NCI-H748 treated with DMSO at 0.1 percent for 48 hours (cell line): ENCODE data around the gene CXCL3.

ENCODE experiments used
- DNase-seq: peaks from one replicate; lab custom pipeline; 2025; lab: John Stamatoyannopoulos, UW

Gene CXCL3

GRCh38 chr4:74055498-74055897, 17.0 kb upstream of the CXCL3 start:
- no peak for DNase-seq

GRCh38 chr4:74055096-74055495, 16.6 kb upstream of the CXCL3 start:
- no peak for DNase-seq

GRCh38 chr4:74054483-74055047, 16.1 kb upstream of the CXCL3 start:
- DNase-seq: no peak

- DNase-seq: no peak
Observed at GRCh38 chr4:74047152-74047551, 8.7 kb upstream of the CXCL3 start.

- no peak for DNase-seq
Observed at GRCh38 chr4:74045772-74046171, 7.3 kb upstream of the CXCL3 start.

- no peak for DNase-seq
Observed at GRCh38 chr4:74045247-74045646, 6.8 kb upstream of the CXCL3 start.

- no peak for DNase-seq
Observed at GRCh38 chr4:74044677-74045076, 6.2 kb upstream of the CXCL3 start.

- DNase-seq: no peak
Observed at GRCh38 chr4:74042681-74043080, 4.2 kb upstream of the CXCL3 start.

- DNase-seq: no peak
Observed at GRCh38 chr4:74041418-74041817, 2.9 kb upstream of the CXCL3 start.

- no peak for DNase-seq
Observed at GRCh38 chr4:74039315-74039763, 850 bp upstream of the CXCL3 start.

- no peak for DNase-seq
Observed at GRCh38 chr4:74038086-74038424, 434 bp downstream of the CXCL3 start.

- DNase-seq: no peak
Observed at GRCh38 chr4:74037076-74037955, 1.2 kb downstream of the CXCL3 start.

GRCh38 chr4:74033739-74034138, 4.8 kb downstream of the CXCL3 start:
- DNase-seq: no peak

GRCh38 chr4:74032064-74032463, 6.4 kb downstream of the CXCL3 start:
- DNase-seq: no peak

- no peak for DNase-seq
Observed at GRCh38 chr4:74031576-74031975, 6.9 kb downstream of the CXCL3 start.

GRCh38 chr4:74030285-74030684, 8.2 kb downstream of the CXCL3 start:
- DNase-seq: no peak

GRCh38 chr4:74028504-74028903, 10.0 kb downstream of the CXCL3 start:
- no peak for DNase-seq

GRCh38 chr4:74023709-74024108, 14.8 kb downstream of the CXCL3 start:
- DNase-seq: no peak

- no peak for DNase-seq
Observed at GRCh38 chr4:74021601-74022000, 16.9 kb downstream of the CXCL3 start.

GRCh38 chr4:74018771-74019170, 19.7 kb downstream of the CXCL3 start:
- no peak for DNase-seq

GRCh38 chr4:74018116-74018515, 20.4 kb downstream of the CXCL3 start:
- DNase-seq: no peak

- no peak for DNase-seq
Observed at GRCh38 chr4:74016068-74016467, 22.4 kb downstream of the CXCL3 start.

GRCh38 chr4:74015126-74015780, 23.2 kb downstream of the CXCL3 start:
- DNase-seq: no peak
